ENCODE measurements around the gene POU6F1.

Gene POU6F1

GRCh38 chr12:51160814-51161459 is 56.9 kb downstream of the POU6F1 start:
- DNase-seq (ENCODE audit: low spot score): no peak

DNA sequence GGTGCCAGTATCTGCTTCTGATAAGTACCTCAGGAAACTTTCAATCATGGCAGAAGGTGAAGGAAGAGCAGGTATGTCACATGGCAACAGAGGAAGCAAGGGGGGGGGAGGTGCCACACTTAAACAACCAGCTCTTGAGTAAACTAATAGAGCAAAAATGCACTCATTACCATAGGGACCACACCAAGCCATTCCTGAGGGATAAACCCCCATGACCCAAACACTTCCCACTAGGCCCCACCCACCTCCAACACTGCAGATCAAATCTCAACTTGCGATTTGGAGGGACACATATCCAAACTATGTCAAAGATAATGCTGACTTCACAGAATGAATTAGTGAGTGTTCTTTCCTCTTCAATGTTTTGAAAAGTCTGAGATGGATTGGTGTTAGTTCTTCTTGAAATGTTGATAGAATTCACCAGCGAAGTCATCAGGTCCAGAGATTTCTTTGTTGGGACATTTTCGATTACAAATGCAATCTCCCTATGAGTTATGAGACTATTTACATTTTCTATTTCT is 61.6 kb downstream of the POU6F1 start:
- DNase-seq (ENCODE audit: low spot score): no peak

DNA sequence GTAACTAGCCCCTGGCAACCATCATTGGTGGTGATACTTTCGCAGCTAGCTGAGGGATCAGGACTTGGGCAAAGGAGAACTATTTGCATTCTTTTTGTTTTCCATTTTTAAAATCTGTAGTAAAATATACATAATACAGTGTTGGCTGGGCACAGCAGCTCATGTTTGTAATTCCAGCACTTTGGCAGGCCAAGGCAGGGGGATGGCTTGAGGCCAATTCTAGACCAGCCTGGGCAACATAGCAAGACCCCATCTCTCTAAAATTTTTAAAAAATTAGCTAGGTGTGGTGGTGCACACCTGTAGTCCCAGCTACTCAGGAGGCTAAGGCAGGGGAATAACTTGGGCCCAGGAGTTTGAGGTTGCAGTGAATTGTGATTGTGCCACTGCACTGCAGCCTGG is 64.9 kb downstream of the POU6F1 start:
- DNase-seq (ENCODE audit: low spot score): no peak

DNA sequence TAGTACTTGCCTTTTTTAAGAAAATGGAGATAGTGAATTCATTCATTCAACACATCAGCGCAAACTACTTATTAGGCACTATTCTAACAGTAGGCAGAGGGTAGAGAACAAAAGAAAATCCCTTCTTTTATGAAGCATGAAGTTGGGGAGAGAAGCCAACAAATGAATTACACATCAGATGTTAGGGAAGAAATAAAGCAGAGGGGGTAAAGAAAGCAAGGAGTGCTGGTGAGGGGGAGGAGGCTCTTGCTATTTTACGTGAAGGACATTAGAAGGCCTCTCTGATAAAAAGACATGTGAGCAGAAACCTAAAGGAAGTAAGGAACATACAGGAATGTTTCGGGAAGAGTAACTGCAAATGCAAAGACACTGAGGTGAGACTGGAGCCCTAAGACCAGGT is 67.1 kb downstream of the POU6F1 start:
- no peak for DNase-seq (ENCODE audit: low spot score)

DNA sequence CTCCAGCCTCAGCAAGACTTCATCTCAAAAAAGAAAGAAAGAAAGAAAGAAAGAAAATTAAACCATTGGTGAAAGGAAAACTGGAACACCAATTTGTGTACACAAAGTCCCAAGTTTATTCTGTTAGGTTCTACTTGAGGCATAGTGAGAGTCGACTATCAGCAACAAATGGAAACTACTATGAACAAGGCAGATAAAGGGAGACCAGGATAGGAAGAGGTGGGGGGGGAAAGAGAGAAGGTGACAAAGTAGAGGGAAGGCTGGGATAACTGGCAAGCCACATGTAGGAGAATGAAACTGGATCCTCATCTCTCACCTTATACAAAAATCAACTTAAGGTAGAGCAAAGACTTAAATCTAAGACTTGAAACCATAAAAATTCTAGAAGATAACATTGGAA is 70.6 kb downstream of the POU6F1 start:
- no peak for DNase-seq (ENCODE audit: low spot score)

- no peak for DNase-seq (ENCODE audit: low spot score)
Observed at GRCh38 chr12:51139292-51139844, 78.5 kb downstream of the POU6F1 start.

Measured in LoVo (cell line).